ENCODE results near the gene SNX8. TPM values are rescaled to one million over a fixed set of nuclear protein-coding genes. Genes with fewer than 3 reads are reported as not detected.

The SNX8 gene
- total and polyA plus RNA-seq, 4 donors: 4.1 to 26.5 (median 20.9) TPM

DNA sequence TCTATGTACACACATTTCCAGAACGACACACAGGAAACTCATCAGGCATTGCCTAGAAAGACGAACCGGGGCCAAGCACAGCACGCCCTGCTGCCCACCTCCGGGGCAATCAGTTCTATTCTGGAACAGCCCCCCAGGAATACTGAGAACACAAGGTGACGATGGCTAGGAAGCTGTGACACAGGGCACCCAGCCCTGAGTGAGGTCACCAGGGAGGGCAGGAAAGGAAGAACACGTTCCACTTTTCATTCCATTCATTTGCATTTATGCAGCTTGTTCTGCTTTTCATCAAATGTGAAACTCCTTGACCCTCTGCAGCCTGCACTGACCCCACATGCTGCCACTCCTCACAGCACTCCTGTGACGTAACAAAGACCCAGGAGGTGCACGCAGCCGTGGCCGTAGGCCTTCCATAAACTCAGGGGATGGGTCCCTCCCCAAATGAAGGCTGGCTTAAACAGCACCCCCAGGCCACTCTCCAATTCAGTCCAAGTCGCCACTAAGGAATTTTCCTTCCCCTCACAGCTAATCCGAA, 110.4 kb downstream of the SNX8 start:
- peak in 1 of 2 donors; percentile 57 for DNase-seq
- ATAC-seq (ENCODE audit: low FRiP score): no peak
- Histone ChIP-seq H3K4me3 (ENCODE audit: low read length in 2 of 2) (no peak overlapping the region), H3K27me3 (ENCODE audit: control insufficient read depth in 1 of 2, insufficient read depth in 2 of 2, low read length in 1 of 2) (no peaks in the 10 kb centered on the region), H3K36me3 (ENCODE audit: control insufficient read depth in 1 of 2, insufficient read depth in 2 of 2, low read length in 1 of 2) (peaks cover 0 to 2% of the 10 kb centered on the region in 2 donors), H3K9me3 (ENCODE audit: control insufficient read depth, low read length) (no peaks in the 10 kb centered on the region), H3K4me1 (ENCODE audit: control insufficient read depth in 1 of 2, insufficient read depth in 2 of 2, low read length in 2 of 2) (no peaks in the 10 kb centered on the region), H3K27ac (ENCODE audit: low read depth in 1 of 2, low read length in 2 of 2) (no peak overlapping the region)
- intact Hi-C loops (cut with DNase I): loop anchor here in 1 of 2 donors (10.0 kb wide), 1 partner anchor 539 kb away; no protein-coding TSS in a partner anchor
- WGBS, 2 donors: 60 to 67% methylated on average over 13 of the region's 13 CpGs

DNA sequence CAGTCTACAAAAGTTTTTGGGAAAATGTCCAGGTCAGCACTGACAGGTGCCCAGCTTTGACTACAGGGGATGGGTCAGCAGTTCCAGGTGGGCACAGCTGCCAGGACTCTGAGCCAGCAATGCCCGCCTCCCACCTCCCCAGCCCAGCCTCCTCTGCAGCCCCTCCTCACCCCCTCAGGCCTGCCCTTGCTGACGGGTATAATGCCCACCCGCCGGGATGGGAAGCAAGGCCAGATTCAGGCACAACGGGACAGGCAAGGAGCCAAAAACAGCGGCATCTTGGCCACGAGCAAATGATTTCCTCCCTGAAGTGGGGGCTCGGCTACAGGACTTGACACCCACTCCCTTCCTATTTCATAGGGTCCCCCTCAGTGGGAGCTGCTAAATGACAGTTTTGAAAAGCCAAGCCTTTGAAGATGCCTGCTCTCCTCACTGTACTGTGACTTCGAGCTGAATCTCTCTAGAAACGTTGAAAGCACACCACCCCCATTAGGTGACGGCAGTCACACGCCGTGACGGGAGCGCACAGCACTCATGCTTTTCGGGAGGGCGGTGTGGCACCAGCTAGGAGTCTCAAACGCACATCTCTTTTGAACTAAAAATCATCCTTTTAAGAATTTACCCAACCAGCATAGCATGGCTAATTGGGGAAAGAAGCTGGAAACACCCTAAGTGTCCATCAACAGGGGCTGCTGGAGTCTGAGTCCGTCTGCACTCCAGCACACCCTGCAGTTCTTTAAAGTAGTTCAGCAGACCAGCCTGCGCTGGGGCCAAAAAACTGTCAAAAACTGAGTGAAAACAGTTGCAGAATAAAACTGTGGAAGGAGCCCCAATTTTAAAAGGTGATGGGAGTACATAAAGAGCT, 111.1 kb downstream of the SNX8 start:
- H3K27me3 ChIP-seq (ENCODE audit: control insufficient read depth in 1 of 2, insufficient read depth in 2 of 2, low read length in 1 of 2): no peaks in the 10 kb centered on the region
- WGBS, 2 donors: 68 to 78% methylated on average over 20 of the region's 20 CpGs
- H3K36me3 ChIP-seq (ENCODE audit: control insufficient read depth in 1 of 2, insufficient read depth in 2 of 2, low read length in 1 of 2): peaks cover 0 to 2% of the 10 kb centered on the region in 2 donors
- H3K4me3 ChIP-seq (ENCODE audit: low read length in 2 of 2): no peak overlapping the region
- intact Hi-C loops (cut with DNase I): loop anchor here in 1 of 2 donors (10.0 kb wide), 1 partner anchor 538 kb away; no protein-coding TSS in a partner anchor
- DNase-seq (peak in 1 of 2 donors; percentile 53), ATAC-seq (ENCODE audit: low FRiP score) (no peak)
- no peaks in the 10 kb centered on the region for H3K4me1 ChIP-seq (ENCODE audit: control insufficient read depth in 1 of 2, insufficient read depth in 2 of 2, low read length in 2 of 2)
- H3K9me3 ChIP-seq (ENCODE audit: control insufficient read depth, low read length): no peaks in the 10 kb centered on the region
- no peak overlapping the region for H3K27ac ChIP-seq (ENCODE audit: low read depth in 1 of 2, low read length in 2 of 2)

DNA sequence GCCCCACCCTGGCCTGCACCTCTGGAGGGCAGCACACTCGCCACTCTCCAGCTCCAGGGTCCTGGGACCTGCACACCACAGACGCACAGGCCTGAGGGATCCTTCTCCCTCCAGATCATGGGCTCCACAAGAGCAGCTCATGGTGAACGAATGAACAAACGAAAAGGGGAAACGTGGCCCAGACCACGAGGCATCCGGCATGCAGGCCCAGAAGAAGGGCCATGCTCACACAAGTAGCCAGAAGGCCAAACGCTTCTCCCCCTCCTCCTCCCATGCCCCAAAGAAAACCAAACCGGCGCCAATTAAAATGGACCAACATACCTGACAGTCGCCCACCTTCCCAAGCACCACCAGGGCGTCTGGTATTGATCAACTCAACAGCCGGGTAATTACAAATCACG, 111.9 kb downstream of the SNX8 start:
- Histone ChIP-seq H3K4me3 (ENCODE audit: low read length in 2 of 2) (no peak overlapping the region), H3K36me3 (ENCODE audit: control insufficient read depth in 1 of 2, insufficient read depth in 2 of 2, low read length in 1 of 2) (peaks cover 0 to 2% of the 10 kb centered on the region in 2 donors), H3K9me3 (ENCODE audit: control insufficient read depth, low read length) (no peaks in the 10 kb centered on the region), H3K27ac (ENCODE audit: low read depth in 1 of 2, low read length in 2 of 2) (no peak overlapping the region), H3K4me1 (ENCODE audit: control insufficient read depth in 1 of 2, insufficient read depth in 2 of 2, low read length in 2 of 2) (no peaks in the 10 kb centered on the region), H3K27me3 (ENCODE audit: control insufficient read depth in 1 of 2, insufficient read depth in 2 of 2, low read length in 1 of 2) (no peaks in the 10 kb centered on the region)
- 92 to 93% methylated on average over 14 of the region's 14 CpGs for WGBS, 2 donors
- ATAC-seq (ENCODE audit: low FRiP score): no peak
- DNase-seq: no peak
- intact Hi-C loops (cut with DNase I): loop anchor here in 1 of 2 donors (10.0 kb wide), 1 partner anchor 538 kb away; no protein-coding TSS in a partner anchor

Small RNA genes within 50 kb of the gene (microRNA-seq; reads per million reads assigned to microRNA genes)
- gene MIR6836: 0 reads per million in 2 donors

Other genes with a start within 250 kb of the SNX8 start
- gene MAD1L1, start 81.5 kb downstream of the SNX8 start, total RNA-seq: 10 to 100 TPM; 20.3 to 35.8 TPM
- 10 to 100 TPM; 14.8 to 20.1 TPM for gene MAD1L1, start 81.5 kb downstream of the SNX8 start, polyA plus RNA-seq
- gene MRM2, start 72.2 kb downstream of the SNX8 start, total RNA-seq: 10 to 100 TPM; 11.5 to 14.9 TPM
- gene MRM2, start 72.2 kb downstream of the SNX8 start, polyA plus RNA-seq: 10 to 100 TPM; 14.4 to 19.8 TPM
- 10 to 100 TPM; 11.1 to 11.9 TPM for gene NUDT1, start 72.2 kb downstream of the SNX8 start, total RNA-seq
- gene NUDT1, start 72.2 kb downstream of the SNX8 start, polyA plus RNA-seq: 10 to 100 TPM; 21.0 to 30.8 TPM
- 10 to 100 TPM; 84.7 to 95.2 TPM for gene EIF3B, start 40.4 kb upstream of the SNX8 start, total RNA-seq
- 10 to 100 TPM; 28.7 to 84.7 TPM for gene EIF3B, start 40.4 kb upstream of the SNX8 start, polyA plus RNA-seq
- gene CHST12, start 89.2 kb upstream of the SNX8 start, total RNA-seq: 10 to 100 TPM; 19.6 to 31.8 TPM
- gene CHST12, start 89.2 kb upstream of the SNX8 start, polyA plus RNA-seq: 10 to 100 TPM in 1 of 2 donors, 1 to 10 TPM in 1; 2.9 to 16.0 TPM
- gene GRIFIN, start 162.0 kb upstream of the SNX8 start, total RNA-seq: not detected
- gene GRIFIN, start 162.0 kb upstream of the SNX8 start, polyA plus RNA-seq: not detected
- 10 to 100 TPM; 14.0 to 30.6 TPM for gene LFNG, start 205.3 kb upstream of the SNX8 start, total RNA-seq
- 1 to 10 TPM; 2.3 to 5.8 TPM for gene LFNG, start 205.3 kb upstream of the SNX8 start, polyA plus RNA-seq
- 10 to 100 TPM; 14.8 to 24.3 TPM for gene BRAT1, start 241.1 kb upstream of the SNX8 start, total RNA-seq
- gene BRAT1, start 241.1 kb upstream of the SNX8 start, polyA plus RNA-seq: 10 to 100 TPM; 11.8 to 63.9 TPM
- gene IQCE, start 244.5 kb upstream of the SNX8 start, total RNA-seq: 10 to 100 TPM; 12.0 to 18.2 TPM
- 10 to 100 TPM in 1 of 2 donors, 1 to 10 TPM in 1; 6.1 to 10.5 TPM for gene IQCE, start 244.5 kb upstream of the SNX8 start, polyA plus RNA-seq